HepG2 (cell line): ENCODE data around the gene ARG2. TPM values are rescaled to one million over a fixed set of nuclear protein-coding genes. Genes with fewer than 3 reads are reported as not detected.

Experiments used
- ATAC-seq: fragments of 200-7000 bp; cut with Tn5 transposase; 3 replicates; pipeline ENCODE4 v1.9.1; 2020; ENCODE audit warnings: mild to moderate bottlenecking, moderate library complexity
- BruUV-seq: library from RNA; stranded (reverse); fragments of 400-500 nt; replicated peaks from 2 replicates; lab custom pipeline; 2021; lab: Mats Ljungman, UMichigan
- CTCF ChIA-PET: fragments of 300-600 bp; formaldehyde crosslinking; extraction: SDS; loops from one replicate; lab custom pipeline; 2021; ENCODE audit warnings: low total read pairs, inconsistent platforms, low intra/inter-chr PET ratio; lab: Yijun Ruan, JAX
- POLR2A ChIA-PET: fragments of 350-600 bp; sonication (Branson Sonifier 250); formaldehyde crosslinking; loops from one replicate; lab custom pipeline; 2020; ENCODE audit warnings: antibody characterized with exemption, inconsistent platforms; lab: Yijun Ruan, JAX
- DNase-seq: peaks from one replicate; pipeline ENCODE4 v3.0.0-alpha.2; 2015; ENCODE audit warnings: low spot score
- FAIRE-seq: peaks from 3 replicates; lab custom pipeline; 2011; peaks lifted over from hg19 to GRCh38; lab: Jason Lieb, UNC
- H2AFZ ChIP-seq: one replicate; pipeline ENCODE4 v1.6.1; 2011; ENCODE audit warnings: low read length, inconsistent platforms
- H3K27ac ChIP-seq: fragments of 300-600 bp; 3 replicates; pipeline ENCODE4 v1.8.0; 2011; ENCODE audit warnings: mixed run types, mild to moderate bottlenecking, mixed read lengths, low read length, inconsistent platforms; ENCODE audit not compliant: insufficient read depth; ENCODE audit errors: extremely low read length
- H3K27me3 ChIP-seq, 2 experiments: fragments of 200-600 bp in 1 of 2; 2 replicates in 1 of 2; 3 replicates in 1 of 2; pipeline versions ENCODE4 v1.6.0 to v1.8.0; 2011; ENCODE audit warnings: low read length in 2 of 2, mild to moderate bottlenecking in 2 of 2, moderate library complexity in 2 of 2, inconsistent platforms in 1 of 2; ENCODE audit not compliant: insufficient read depth in 2 of 2, control insufficient read depth in 1 of 2
- H3K36me3 ChIP-seq, 2 experiments: fragments of 200-600 bp in 1 of 2; replicated peaks in 1 of 2; 2 replicates in 1 of 2; 3 replicates in 1 of 2; pipeline versions ENCODE4 v1.5.1 to v1.8.0; 2011; ENCODE audit warnings: low read length in 2 of 2, inconsistent platforms in 1 of 2; ENCODE audit not compliant: insufficient read depth in 2 of 2, control insufficient read depth in 1 of 2
- H3K4me1 ChIP-seq: 2 replicates; pipeline ENCODE4 v1.5.1; 2012; ENCODE audit warnings: low read length, inconsistent platforms; ENCODE audit not compliant: insufficient read depth
- H3K4me2 ChIP-seq: 2 replicates; pipeline ENCODE4 v1.6.0; 2011; ENCODE audit warnings: low read depth, low read length, inconsistent platforms
- H3K4me3 ChIP-seq, 3 experiments: fragments of 200-600 bp in 1 of 3; sonication (generic), shearing (Covaris generic) in 1 of 3; replicated peaks in 1 of 3; 2 replicates each; pipeline ENCODE4 v1.5.1; 2011 to 2016; ENCODE audit warnings: low read length in 3 of 3, inconsistent platforms in 2 of 3, low read depth in 2 of 3, mild to moderate bottlenecking in 2 of 3, control low read depth in 1 of 3, mixed read lengths in 1 of 3; ENCODE audit not compliant: insufficient read depth in 1 of 3
- H3K79me2 ChIP-seq: one replicate; pipeline ENCODE4 v1.6.1; 2011; ENCODE audit warnings: low read length, inconsistent platforms; ENCODE audit not compliant: insufficient read depth
- H3K9ac ChIP-seq: 2 replicates; pipeline ENCODE4 v1.6.0; 2011; ENCODE audit warnings: mild to moderate bottlenecking, low read depth, low read length, inconsistent platforms; ENCODE audit not compliant: insufficient read depth
- H3K9me3 ChIP-seq: 2 replicates; pipeline ENCODE4 v1.5.1; 2012; ENCODE audit warnings: mild to moderate bottlenecking, low read length
- H4K20me1 ChIP-seq: 2 replicates; pipeline ENCODE4 v1.6.0; 2011; ENCODE audit warnings: inconsistent platforms, mild to moderate bottlenecking, low read length, moderate library complexity; ENCODE audit not compliant: insufficient read depth
- CEBPZ ChIP-seq: IDR thresholded peaks from 2 replicates; pipeline ENCODE4 v1.6.1; 2012; ENCODE audit warnings: low read length, improper control_type of control experiment
- IKZF1 ChIP-seq: fragments of 450-650 bp; IDR thresholded peaks from 2 replicates; pipeline ENCODE4 v1.7.1; 2016
- THAP7 ChIP-seq: sonication (generic); formaldehyde crosslinking; IDR thresholded peaks from 2 replicates; pipeline ENCODE4 v1.8.1; 2023; ENCODE audit warnings: mild to moderate bottlenecking, missing genetic modification reagents
- ZBTB7A ChIP-seq: sonication (generic); formaldehyde crosslinking; IDR thresholded peaks from 2 replicates; pipeline ENCODE4 v1.8.0; 2022; ENCODE audit warnings: mild to moderate bottlenecking, missing genetic modification reagents
- ZNF556 ChIP-seq: sonication (generic); formaldehyde crosslinking; IDR thresholded peaks from 2 replicates; pipeline ENCODE4 v1.4.0; 2020; ENCODE audit warnings: mild to moderate bottlenecking, missing genetic modification reagents, borderline replicate concordance
- WGBS: methylation state at CpG from one replicate; pipeline ENCODE4 v1.1.6; 2017; ENCODE audit warnings: low lambda C conversion rate; 5-methylcytosine and 5-hydroxymethylcytosine counted together
- in situ Hi-C: cut with HindIII; loops from 2 replicates; pipeline ENCODE4 v1.10.0; 2017; ENCODE audit warnings: low pct_unique_long_range_greater_than_20kb; ENCODE audit not compliant: extremely low pct_ligation_motif_present
- intact Hi-C: fragments of 100-400 bp; cut with micrococcal nuclease; formaldehyde crosslinking; loops from one replicate; pipeline ENCODE4 v1.10.0; 2022; ENCODE audit not compliant: unreplicated experiment
- polyA plus RNA-seq, 8 experiments: library from polyadenylated mRNA; depleted of rRNA in 3 of 8; stranded (reverse) in 7 of 8; unstranded in 1 of 8; fragments of >200 nt; fragmentation: Illumina TruSeq in 4 of 8; extraction: Trizol in 4 of 8; gene quantifications; 2 replicates each; pipeline versions ENCODE4 v1.2.1 to v1.2.3, GENCODE V29; 2011 to 2016; ENCODE audit warnings: low read depth in 4 of 8, missing spikeins in 1 of 8, mixed read lengths in 1 of 8; ENCODE audit not compliant: insufficient read depth in 1 of 8
- total RNA-seq, 5 experiments: library from RNA; depleted of rRNA; stranded (reverse); fragments of >200 nt; fragmentation: Illumina TruSeq; extraction: Trizol; gene quantifications; 2 replicates each; pipeline ENCODE4 v1.2.3, GENCODE V29; 2016; ENCODE audit warnings: low read depth in 1 of 5

Gene ARG2
- total and polyA plus RNA-seq, 2 of the 13 experiments (the other 11 are each of a cell fraction or from before 2014, with no cell fraction given), result 37.5 to 73.6 TPM

- Histone ChIP-seq H3K4me1 (no peaks in the 10 kb centered on the region), H3K27me3 (no peaks in the 10 kb centered on the region), H3K4me2 (no peak overlapping the region), H2AFZ (no peak overlapping the region), H4K20me1 (no peaks in the 10 kb centered on the region), H3K9me3 (no peaks in the 10 kb centered on the region), H3K9ac (no peak overlapping the region), H3K79me2 (peaks cover 10% of the 10 kb centered on the region), H3K4me3 (no peak overlapping the region), H3K36me3 (peaks cover 18 to 84% of the 10 kb centered on the region in 2 experiments), H3K27ac (no peak overlapping the region)
- TF ChIP-seq THAP7 (CRISPR knock-in tag), result no peak
- TF ChIP-seq IKZF1, result no peak
- TF ChIP-seq ZBTB7A, result no peak
- TF ChIP-seq ZNF556 (CRISPR knock-in tag), result no peak
- TF ChIP-seq CEBPZ, result no peak
- BruUV-seq, result no TSS peak
- in situ Hi-C loops, result no loop called here
- CTCF ChIA-PET, result no interaction called here
- intact Hi-C loops, result no loop called here
- no peak for ATAC-seq
- POLR2A ChIA-PET, result no interaction called here
- 95% methylated on average over 2 of the region's 2 CpGs for WGBS
- no peak for FAIRE-seq
- DNase-seq, result no peak
Measured at GRCh38 chr14:67680941-67681340, 61.2 kb downstream of the ARG2 start.
